ENCODE data around the gene RELN. TPM values are rescaled to one million over a fixed set of nuclear protein-coding genes. Genes with fewer than 3 reads are reported as not detected.

Gene RELN
- total and polyA plus RNA-seq, 9 of the 15 experiments (the other 6 are each of a cell fraction or from before 2014, with no cell fraction given) = 12.9 to 43.2 (median 18.1) TPM

DNA sequence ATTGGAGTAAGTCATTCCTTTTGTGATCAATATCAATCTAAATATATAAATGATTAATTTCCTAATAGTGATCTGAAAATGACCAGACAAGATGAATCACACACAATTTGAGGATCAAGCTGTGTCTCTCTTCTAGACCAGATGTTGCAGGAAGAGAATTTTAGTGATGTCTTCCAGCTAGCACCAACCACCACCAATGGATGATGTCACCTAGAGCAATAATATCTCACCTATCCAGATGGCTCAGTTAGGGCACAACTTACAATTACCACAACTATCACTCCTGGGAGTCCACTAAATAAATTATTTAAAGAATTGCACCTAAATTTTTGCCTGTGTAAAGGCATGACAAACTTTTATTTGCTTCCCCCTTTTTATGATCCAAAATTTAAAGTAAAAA, 25.2 kb downstream of the RELN start (continued):
- TF ChIP-seq, protein P1, sequence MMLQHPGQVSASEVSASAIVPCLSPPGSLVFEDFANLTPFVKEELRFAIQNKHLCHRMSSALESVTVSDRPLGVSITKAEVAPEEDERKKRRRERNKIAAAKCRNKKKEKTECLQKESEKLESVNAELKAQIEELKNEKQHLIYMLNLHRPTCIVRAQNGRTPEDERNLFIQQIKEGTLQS (IDR thresholded peaks at IDR 0.05) = peak; percentile 92
- TF ChIP-seq, protein P1 (CRISPR knock-in tag; conservative IDR thresholded peaks at IDR 0.05) = no peak
- TF ChIP-seq MGA (IDR thresholded peaks at IDR 0.05) = peak; percentile 8; the same call in 1 of the 2 replicates
- 0 out of 2 replicates have a peak, but pooled peaks have one; percentile 39 for TF ChIP-seq JUN (IDR thresholded peaks at IDR 0.05; ENCODE audit: borderline replicate concordance, low read depth, low read length)
- TF ChIP-seq JUN (CRISPR knock-in tag; IDR thresholded peaks at IDR 0.05; ENCODE audit: borderline replicate concordance) = no peak
- TF ChIP-seq ZBTB17 (CRISPR knock-in tag; IDR thresholded peaks at IDR 0.05) = peak; percentile 91
